Neural cell (in vitro differentiated cells): Measurements from ENCODE around the gene CCNJ. TPM values are rescaled to one million over a fixed set of nuclear protein-coding genes. Genes with fewer than 3 reads are reported as not detected.

ENCODE experiments used
- H2AFZ ChIP-seq: fragments of 200-600, 300-800 bp; sonication (generic), shearing (Covaris generic); 2 replicates; pipeline ENCODE4 v1.6.0; 2014; ENCODE audit warnings: low read depth, mild to moderate bottlenecking, antibody characterized with exemption, low read length, moderate library complexity
- H3F3A ChIP-seq: fragments of 200-600 bp; shearing (Covaris generic); 2 replicates; pipeline ENCODE4 v1.6.1; 2016; ENCODE audit warnings: mild to moderate bottlenecking, moderate library complexity, mixed read lengths, antibody characterized with exemption, low read length; ENCODE audit not compliant: insufficient read depth, poor library complexity, severe bottlenecking
- H3K27ac ChIP-seq: fragments of 200-600, 300-800 bp; sonication (generic), shearing (Covaris generic); 2 replicates; pipeline ENCODE4 v1.5.1; 2014; ENCODE audit warnings: mild to moderate bottlenecking, low read length, moderate library complexity
- H3K27me3 ChIP-seq: fragments of 300-800, 200-600 bp; sonication (generic), shearing (Covaris generic); 2 replicates; pipeline ENCODE4 v1.6.0; 2014; ENCODE audit warnings: mild to moderate bottlenecking, low read depth, low read length, moderate library complexity; ENCODE audit not compliant: insufficient read depth
- H3K36me3 ChIP-seq: fragments of 300-800, 200-600 bp; sonication (generic), shearing (Covaris generic); 2 replicates; pipeline ENCODE4 v1.5.1; 2014; ENCODE audit warnings: mild to moderate bottlenecking, antibody characterized with exemption, low read length, moderate library complexity; ENCODE audit not compliant: insufficient read depth
- H3K4me2 ChIP-seq: fragments of 300-800, 200-600 bp; sonication (generic), shearing (Covaris generic); 2 replicates; pipeline ENCODE4 v1.6.0; 2014; ENCODE audit warnings: mild to moderate bottlenecking, low read length
- H3K4me3 ChIP-seq: fragments of 300-800, 200-600 bp; sonication (generic), shearing (Covaris generic); 2 replicates; pipeline ENCODE4 v1.5.1; 2014; ENCODE audit warnings: mild to moderate bottlenecking, low read length, moderate library complexity
- H3K79me2 ChIP-seq: fragments of 200-600 bp; shearing (Covaris generic); replicated peaks from 2 replicates; pipeline ENCODE4 v1.6.0; 2014; ENCODE audit warnings: mild to moderate bottlenecking, low read length, moderate library complexity; ENCODE audit not compliant: insufficient read depth
- H3K9ac ChIP-seq: fragments of 300-800, 200-600 bp; sonication (generic), shearing (Covaris generic); 2 replicates; pipeline ENCODE4 v1.6.1; 2016; ENCODE audit warnings: mild to moderate bottlenecking, low read length, mixed read lengths
- H3K9me2 ChIP-seq: fragments of 200-600 bp; shearing (Covaris generic); 2 replicates; pipeline ENCODE4 v1.6.1; 2016; ENCODE audit warnings: mild to moderate bottlenecking, low read length, mixed read lengths; ENCODE audit not compliant: insufficient read depth
- H3K9me3 ChIP-seq: fragments of 200-600, 300-800 bp; sonication (generic), shearing (Covaris generic); 2 replicates; pipeline ENCODE4 v1.6.1; 2016; ENCODE audit warnings: mild to moderate bottlenecking, mixed run types, low read length, moderate library complexity, mixed read lengths
- H4K20me1 ChIP-seq: fragments of 200-600 bp; shearing (Covaris generic); 2 replicates; pipeline ENCODE4 v1.6.1; 2016; ENCODE audit warnings: mild to moderate bottlenecking, mixed run types; ENCODE audit not compliant: insufficient read depth
- CTCF ChIP-seq: fragments of 450-650 bp; IDR thresholded peaks from 2 replicates; pipeline ENCODE4 v1.5.1; 2014; ENCODE audit warnings: antibody characterized with exemption, mild to moderate bottlenecking, moderate library complexity; ENCODE audit not compliant: poor library complexity, severe bottlenecking
- EP300 ChIP-seq: fragments of 450-650 bp; conservative IDR thresholded peaks from 2 replicates; pipeline ENCODE4 v1.6.1; 2014; ENCODE audit warnings: antibody characterized with exemption, mild to moderate bottlenecking, moderate library complexity; ENCODE audit not compliant: poor library complexity, severe bottlenecking
- EZH2 ChIP-seq: fragments of 200-600, 300-800 bp; shearing (Covaris generic), sonication (generic); IDR thresholded peaks from 2 replicates; pipeline ENCODE4 v1.6.1; 2014; ENCODE audit warnings: antibody characterized with exemption, low read length, borderline replicate concordance, mild to moderate bottlenecking; ENCODE audit not compliant: insufficient read depth, poor library complexity, severe bottlenecking
- MXI1 ChIP-seq: fragments of 450-650 bp; conservative IDR thresholded peaks from 2 replicates; pipeline ENCODE4 v1.6.1; 2014; ENCODE audit warnings: antibody characterized with exemption, mild to moderate bottlenecking; ENCODE audit not compliant: poor library complexity, severe bottlenecking
- POLR2AphosphoS5 ChIP-seq: IDR thresholded peaks from 2 replicates; pipeline ENCODE4 v1.6.1; 2012
- RAD21 ChIP-seq: fragments of 450-650 bp; conservative IDR thresholded peaks from 2 replicates; pipeline ENCODE4 v1.6.1; 2014; ENCODE audit warnings: antibody characterized with exemption, mild to moderate bottlenecking, moderate library complexity
- REST ChIP-seq: IDR thresholded peaks from 2 replicates; pipeline ENCODE4 v1.6.1; 2012; ENCODE audit warnings: borderline replicate concordance
- SMC3 ChIP-seq: fragments of 450-650 bp; conservative IDR thresholded peaks from 2 replicates; pipeline ENCODE4 v1.6.1; 2014; ENCODE audit warnings: antibody characterized with exemption, mild to moderate bottlenecking, moderate library complexity; ENCODE audit not compliant: poor library complexity
- TAF1 ChIP-seq: IDR thresholded peaks from 2 replicates; pipeline ENCODE4 v1.6.1; 2012; ENCODE audit warnings: low read depth
- polyA plus RNA-seq: library from polyadenylated mRNA; depleted of rRNA; stranded (reverse); fragments of >200 nt; gene quantifications from 2 replicates; pipeline ENCODE4 v1.2.3, GENCODE V29; 2014

The CCNJ gene
- polyA plus RNA-seq, 1 donor from 2014 or later: 41.0 TPM

- Histone ChIP-seq H3K79me2 (peaks cover 68% of the 10 kb centered on the region), H2AFZ (no peak overlapping the region), H3K4me3 (no peak overlapping the region), H3K36me3 (peaks cover 3% of the 10 kb centered on the region), H3F3A (no peaks in the 10 kb centered on the region), H3K27me3 (no peaks in the 10 kb centered on the region), H3K9me3 (no peaks in the 10 kb centered on the region), H4K20me1 (no peaks in the 10 kb centered on the region), H3K27ac (no peak overlapping the region), H3K9ac (no peak overlapping the region), H3K4me2 (no peak overlapping the region), H3K9me2 (no peaks in the 10 kb centered on the region)
- no peak for TF ChIP-seq EZH2
- no peak for TF ChIP-seq TAF1
- TF ChIP-seq CTCF: no peak
- TF ChIP-seq SMC3: no peak
- no peak for TF ChIP-seq REST
- TF ChIP-seq POLR2AphosphoS5: no peak
- TF ChIP-seq MXI1: no peak
- no peak for TF ChIP-seq RAD21
- TF ChIP-seq EP300: no peak
Observed at GRCh38 chr10:96053985-96054384, 10.6 kb downstream of the CCNJ start.

GRCh38 chr10:96056787-96057186, 13.4 kb downstream of the CCNJ start:
- Histone ChIP-seq H3K36me3 (no peaks in the 10 kb centered on the region), H3K9ac (no peak overlapping the region), H3K4me2 (no peak overlapping the region), H3F3A (no peaks in the 10 kb centered on the region), H4K20me1 (no peaks in the 10 kb centered on the region), H3K9me3 (no peaks in the 10 kb centered on the region), H3K27ac (no peak overlapping the region), H3K4me3 (no peak overlapping the region), H3K27me3 (no peaks in the 10 kb centered on the region), H3K9me2 (no peaks in the 10 kb centered on the region), H3K79me2 (peaks cover 45% of the 10 kb centered on the region), H2AFZ (no peak overlapping the region)
- TF ChIP-seq CTCF: no peak
- TF ChIP-seq SMC3: no peak
- no peak for TF ChIP-seq EP300
- TF ChIP-seq EZH2: no peak
- no peak for TF ChIP-seq MXI1
- TF ChIP-seq TAF1: no peak
- no peak for TF ChIP-seq POLR2AphosphoS5
- TF ChIP-seq REST: no peak
- TF ChIP-seq RAD21: no peak
